H1 (cell line): ENCODE results near the gene PTGDS. TPM values are rescaled to one million over a fixed set of nuclear protein-coding genes. Genes with fewer than 3 reads are reported as not detected.
A peak's percentile ranks its signal among the peaks of the same experiment; 100 is the strongest.

ENCODE experiments used
- ATF3 ChIP-seq: IDR thresholded peaks from 2 replicates; pipeline ENCODE4 v1.6.1; 2011; ENCODE audit warnings: low read depth, mild to moderate bottlenecking, low read length; ENCODE audit not compliant: insufficient read depth
- CBX5 ChIP-seq: fragments of 300-800, 300-1000 bp; sonication (generic); IDR thresholded peaks from 2 replicates; pipeline ENCODE4 v1.7.1; 2016; ENCODE audit warnings: antibody characterized with exemption, low read length, low read depth
- CEBPB ChIP-seq: IDR thresholded peaks from 2 replicates; pipeline ENCODE4 v1.6.1; 2012; ENCODE audit warnings: low read depth, low read length
- CTCF ChIP-seq, 3 experiments: IDR thresholded peaks; 1 replicate in 2 of 3; 2 replicates in 1 of 3; pipeline versions ENCODE4 v1.5.1 to v1.6.1; 2011; ENCODE audit warnings: low read length in 3 of 3, mild to moderate bottlenecking in 3 of 3, inconsistent platforms in 2 of 3, low read depth in 1 of 3, moderate library complexity in 1 of 3; ENCODE audit not compliant: insufficient read depth in 1 of 3; ENCODE audit errors: control extremely low read depth in 1 of 3
- EP300 ChIP-seq, 2 experiments: IDR thresholded peaks; 1 replicate in 1 of 2; 2 replicates in 1 of 2; pipeline ENCODE4 v1.6.1; 2011 to 2012; ENCODE audit warnings: low read depth in 2 of 2, low read length in 2 of 2, mild to moderate bottlenecking in 2 of 2, borderline replicate concordance in 1 of 2, inconsistent platforms in 1 of 2, moderate library complexity in 1 of 2
- EZH2 ChIP-seq: fragments of 200-600 bp; sonication (generic); IDR thresholded peaks from 2 replicates; pipeline ENCODE4 v1.7.1; 2012; ENCODE audit warnings: low read depth, mild to moderate bottlenecking, moderate library complexity, low read length, inconsistent platforms; ENCODE audit not compliant: severe bottlenecking
- FOSL1 ChIP-seq: IDR thresholded peaks from 2 replicates; pipeline ENCODE4 v1.6.1; 2011; ENCODE audit warnings: mild to moderate bottlenecking, low read depth, low read length, moderate library complexity; ENCODE audit not compliant: insufficient read depth
- NANOG ChIP-seq: IDR thresholded peaks from 2 replicates; pipeline ENCODE4 v1.6.1; 2011; ENCODE audit warnings: low read length, low read depth, mild to moderate bottlenecking, inconsistent platforms; ENCODE audit not compliant: insufficient read depth, poor library complexity, severe bottlenecking
- NRF1 ChIP-seq: IDR thresholded peaks from 2 replicates; pipeline ENCODE4 v1.6.1; 2011; ENCODE audit warnings: mild to moderate bottlenecking, low read depth, low read length, improper control_type of control experiment
- SRF ChIP-seq: IDR thresholded peaks from 2 replicates; pipeline ENCODE4 v1.6.1; 2011; ENCODE audit warnings: mild to moderate bottlenecking, low read depth, low read length, moderate library complexity
- TAF1 ChIP-seq: IDR thresholded peaks from 2 replicates; pipeline ENCODE4 v1.6.1; 2011; ENCODE audit warnings: mild to moderate bottlenecking, low read depth, low read length
- TBP ChIP-seq: IDR thresholded peaks from 2 replicates; pipeline ENCODE4 v1.6.1; 2011; ENCODE audit warnings: low read depth, low read length, improper control_type of control experiment
- TCF12 ChIP-seq: IDR thresholded peaks from 2 replicates; pipeline ENCODE4 v1.6.1; 2011; ENCODE audit warnings: low read depth, mild to moderate bottlenecking, low read length
- YY1 ChIP-seq: IDR thresholded peaks from 2 replicates; pipeline ENCODE4 v1.6.1; 2011; ENCODE audit warnings: low read depth, mild to moderate bottlenecking, low read length
- polyA plus RNA-seq, 7 experiments: library from polyadenylated mRNA; depleted of rRNA in 3 of 7; stranded (reverse) in 5 of 7; unstranded in 2 of 7; fragments of >200 nt in 5 of 7; fragments of 200-250 nt in 2 of 7; gene quantifications; 1 replicate in 5 of 7; 2 replicates in 1 of 7; 4 replicates in 1 of 7; pipeline versions ENCODE4 v1.2.1 to v1.2.3, GENCODE V29; 2011 to 2013; ENCODE audit warnings: missing spikeins in 2 of 7, mixed read lengths in 2 of 7
- total RNA-seq: library from RNA; stranded (reverse); fragmentation: NEBNext Ultra II Directional; extraction: Animal tissue kit (Norgen Biotek cat#: 25700); gene quantifications from 2 replicates; pipeline ENCODE4 v1.2.1, GENCODE V29; 2021

The PTGDS gene
- total and polyA plus RNA-seq, 2 of the 8 experiments (the other 6 are each of a cell fraction or from before 2014, with no cell fraction given): 1.7 to 2.3 TPM

GRCh38 chr9:136944519-136945332, 32.6 kb upstream of the PTGDS start, which contains the start of the genes C8G and FBXW5 (continued):
- no peak for TF ChIP-seq ATF3
- peak; percentile 94 for TF ChIP-seq SRF
- no peak for TF ChIP-seq TCF12
- no peak for TF ChIP-seq TBP
- no peak for TF ChIP-seq EZH2
- peak in 1 of 2 experiments; percentile 73; a peak in 1 of 3 replicates for TF ChIP-seq EP300 (IDR thresholded peaks at IDR 0.05; ENCODE audit: borderline replicate concordance in 1 of 2, low read depth in 2 of 2, low read length in 2 of 2)
- peak in 2 of 3 experiments; percentile 89 to 95; a peak in 3 of 4 replicates for TF ChIP-seq CTCF (IDR thresholded peaks at IDR 0.05; ENCODE audit: control extremely low read depth in 1 of 3, insufficient read depth in 1 of 3, low read depth in 1 of 3, low read length in 3 of 3)
- TF ChIP-seq CBX5: no peak
- peak; percentile 73; the same call in 1 of the 2 replicates for TF ChIP-seq YY1
- TF ChIP-seq FOSL1: peak; percentile 52; the same call in 1 of the 2 replicates
- peak; percentile 87 for TF ChIP-seq NRF1
- peak; percentile 47; the same call in 1 of the 2 replicates for TF ChIP-seq TAF1
- peak; percentile 18 for TF ChIP-seq NANOG
- TF ChIP-seq CEBPB: no peak
- TF ChIP-seq, all 59 proteins: peak for 14
